ENCODE measurements around the gene IGHMBP2. TPM values are rescaled to one million over a fixed set of nuclear protein-coding genes. Genes with fewer than 3 reads are reported as not detected.

The IGHMBP2 gene
- total RNA-seq, 1 experiment from 2014 or later, result 27.0 TPM

DNA sequence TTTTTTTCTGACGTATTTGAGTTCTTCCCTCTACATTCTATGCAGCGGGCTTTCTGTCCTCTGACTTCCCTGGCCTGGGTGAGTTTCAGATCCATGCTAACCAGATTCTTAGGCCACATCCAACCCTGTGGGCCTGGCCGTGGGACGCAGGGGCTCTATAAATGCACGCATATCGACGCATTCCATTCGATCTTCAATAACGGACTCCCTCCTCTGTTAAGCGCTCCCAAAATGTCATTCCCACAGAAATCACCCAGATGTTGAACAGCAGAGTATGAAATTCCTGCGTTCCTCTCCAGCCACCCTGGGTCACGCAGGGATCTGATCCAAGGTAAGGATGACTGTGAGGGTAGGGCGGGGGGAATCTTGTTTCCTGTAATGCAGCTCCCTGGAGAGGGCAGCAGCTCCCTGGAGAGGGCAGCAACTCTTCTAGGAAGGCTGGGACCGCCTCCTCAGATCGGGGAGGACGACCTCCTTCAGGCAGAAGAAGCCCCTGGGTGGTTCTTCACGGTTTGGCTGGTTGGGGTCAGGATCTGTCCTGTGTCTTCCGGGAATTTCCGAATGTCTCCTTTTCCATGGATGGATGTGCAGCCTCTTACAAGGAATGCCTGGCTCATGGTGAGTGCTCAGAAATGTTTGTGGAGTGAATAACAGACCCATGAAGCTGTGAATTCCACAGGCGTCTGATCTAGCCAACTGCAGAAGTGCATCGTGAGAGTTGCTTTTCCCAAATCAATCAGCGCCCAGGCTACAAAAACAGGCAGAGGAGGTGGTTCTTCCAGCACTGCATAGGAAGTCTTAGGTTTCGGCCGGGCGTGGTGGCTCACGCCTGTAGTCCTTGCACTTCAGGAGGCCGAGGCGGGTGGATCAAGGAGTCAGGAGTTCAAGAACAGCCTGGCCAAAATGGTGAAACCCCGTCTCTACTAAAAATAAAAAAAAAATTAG is 64.9 kb downstream of the IGHMBP2 start:
- H3K4me1 ChIP-seq (replicated peaks; ENCODE audit: insufficient read depth), result no peaks in the 10 kb centered on the region
- H4K20me1 ChIP-seq (ENCODE audit: insufficient read depth), result no peaks in the 10 kb centered on the region
- H3K27me3 ChIP-seq (ENCODE audit: insufficient read depth, low read depth), result peaks cover 58% of the 10 kb centered on the region
- H3K9me3 ChIP-seq (ENCODE audit: insufficient read depth, low read depth), result no peaks in the 10 kb centered on the region
- CTCF ChIA-PET, result interaction anchor here (0.5 kb wide), 1 partner anchor 112 kb away, joined by 3 read pairs; no protein-coding TSS in a partner anchor
- no peaks in the 10 kb centered on the region for H3F3A ChIP-seq (ENCODE audit: insufficient read depth, low read depth)
- intact Hi-C loops (cut with micrococcal nuclease; ENCODE audit: unreplicated experiment), result no loop called here
- POLR2A ChIA-PET (ENCODE audit: unreplicated experiment), result no interaction called here
- DNase-seq, result no peak
- no peaks in the 10 kb centered on the region for H3K9me2 ChIP-seq (ENCODE audit: insufficient read depth)
- H2AFZ ChIP-seq, result no peak overlapping the region
- TF ChIP-seq, protein P1, sequence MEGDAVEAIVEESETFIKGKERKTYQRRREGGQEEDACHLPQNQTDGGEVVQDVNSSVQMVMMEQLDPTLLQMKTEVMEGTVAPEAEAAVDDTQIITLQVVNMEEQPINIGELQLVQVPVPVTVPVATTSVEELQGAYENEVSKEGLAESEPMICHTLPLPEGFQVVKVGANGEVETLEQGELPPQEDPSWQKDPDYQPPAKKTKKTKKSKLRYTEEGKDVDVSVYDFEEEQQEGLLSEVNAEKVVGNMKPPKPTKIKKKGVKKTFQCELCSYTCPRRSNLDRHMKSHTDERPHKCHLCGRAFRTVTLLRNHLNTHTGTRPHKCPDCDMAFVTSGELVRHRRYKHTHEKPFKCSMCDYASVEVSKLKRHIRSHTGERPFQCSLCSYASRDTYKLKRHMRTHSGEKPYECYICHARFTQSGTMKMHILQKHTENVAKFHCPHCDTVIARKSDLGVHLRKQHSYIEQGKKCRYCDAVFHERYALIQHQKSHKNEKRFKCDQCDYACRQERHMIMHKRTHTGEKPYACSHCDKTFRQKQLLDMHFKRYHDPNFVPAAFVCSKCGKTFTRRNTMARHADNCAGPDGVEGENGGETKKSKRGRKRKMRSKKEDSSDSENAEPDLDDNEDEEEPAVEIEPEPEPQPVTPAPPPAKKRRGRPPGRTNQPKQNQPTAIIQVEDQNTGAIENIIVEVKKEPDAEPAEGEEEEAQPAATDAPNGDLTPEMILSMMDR (conservative IDR thresholded peaks at IDR 0.05), result no peak
- TF ChIP-seq EZH2 (IDR thresholded peaks at IDR 0.05; ENCODE audit: low read depth), result no peak
- no peak overlapping the region for H3K4me2 ChIP-seq
- no peak overlapping the region for H3K27ac ChIP-seq
- H3K4me3 ChIP-seq, result no peak overlapping the region
- BruUV-seq (replicated peaks), result no TSS peak
- H3K36me3 ChIP-seq (ENCODE audit: low read depth), result no peaks in the 10 kb centered on the region
- H3K79me2 ChIP-seq (ENCODE audit: low read depth), result no peaks in the 10 kb centered on the region

DNA sequence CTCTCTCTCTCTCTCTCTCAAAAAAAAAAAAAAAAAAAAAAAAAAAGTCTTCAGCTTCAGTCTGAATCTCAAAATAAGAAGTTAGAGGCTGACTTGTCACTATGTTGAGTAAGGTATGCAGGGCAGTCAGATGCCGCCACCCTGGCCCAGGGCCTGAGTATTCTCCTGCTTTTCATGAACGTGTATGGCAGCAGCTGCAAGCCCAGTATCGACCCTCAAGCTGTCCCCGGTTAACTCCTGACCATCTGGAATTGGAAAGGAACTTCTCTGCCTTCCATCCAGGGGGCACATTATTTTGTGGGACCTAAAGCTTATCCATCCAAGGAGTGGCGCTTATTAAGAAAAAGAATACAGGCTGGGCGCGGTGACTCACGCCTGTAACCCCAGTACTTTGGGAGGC is 65.7 kb downstream of the IGHMBP2 start:
- H3K9me3 ChIP-seq (ENCODE audit: insufficient read depth, low read depth), result no peaks in the 10 kb centered on the region
- no peak for TF ChIP-seq EZH2 (IDR thresholded peaks at IDR 0.05; ENCODE audit: low read depth)
- TF ChIP-seq, protein P1 (conservative IDR thresholded peaks at IDR 0.05), result no peak
- H3K27me3 ChIP-seq (ENCODE audit: insufficient read depth, low read depth), result peaks cover 54% of the 10 kb centered on the region
- no peak overlapping the region for H3K4me3 ChIP-seq
- intact Hi-C loops (cut with micrococcal nuclease; ENCODE audit: unreplicated experiment), result no loop called here
- H3F3A ChIP-seq (ENCODE audit: insufficient read depth, low read depth), result no peaks in the 10 kb centered on the region
- H3K79me2 ChIP-seq (ENCODE audit: low read depth), result no peaks in the 10 kb centered on the region
- no peak overlapping the region for H3K4me2 ChIP-seq
- ChIA-PET POLR2A (ENCODE audit: unreplicated experiment) (no interaction called here), CTCF (interaction anchor here (0.6 kb wide), 1 partner anchor 122 kb away, joined by 12 read pairs; no protein-coding TSS in a partner anchor)
- H3K36me3 ChIP-seq (ENCODE audit: low read depth), result no peaks in the 10 kb centered on the region
- H3K4me1 ChIP-seq (replicated peaks; ENCODE audit: insufficient read depth), result no peaks in the 10 kb centered on the region
- H3K27ac ChIP-seq, result no peak overlapping the region
- H3K9me2 ChIP-seq (ENCODE audit: insufficient read depth), result no peaks in the 10 kb centered on the region
- no peak overlapping the region for H2AFZ ChIP-seq
- DNase-seq, result no peak
- no peaks in the 10 kb centered on the region for H4K20me1 ChIP-seq (ENCODE audit: insufficient read depth)
- no TSS peak for BruUV-seq (replicated peaks)

DNA sequence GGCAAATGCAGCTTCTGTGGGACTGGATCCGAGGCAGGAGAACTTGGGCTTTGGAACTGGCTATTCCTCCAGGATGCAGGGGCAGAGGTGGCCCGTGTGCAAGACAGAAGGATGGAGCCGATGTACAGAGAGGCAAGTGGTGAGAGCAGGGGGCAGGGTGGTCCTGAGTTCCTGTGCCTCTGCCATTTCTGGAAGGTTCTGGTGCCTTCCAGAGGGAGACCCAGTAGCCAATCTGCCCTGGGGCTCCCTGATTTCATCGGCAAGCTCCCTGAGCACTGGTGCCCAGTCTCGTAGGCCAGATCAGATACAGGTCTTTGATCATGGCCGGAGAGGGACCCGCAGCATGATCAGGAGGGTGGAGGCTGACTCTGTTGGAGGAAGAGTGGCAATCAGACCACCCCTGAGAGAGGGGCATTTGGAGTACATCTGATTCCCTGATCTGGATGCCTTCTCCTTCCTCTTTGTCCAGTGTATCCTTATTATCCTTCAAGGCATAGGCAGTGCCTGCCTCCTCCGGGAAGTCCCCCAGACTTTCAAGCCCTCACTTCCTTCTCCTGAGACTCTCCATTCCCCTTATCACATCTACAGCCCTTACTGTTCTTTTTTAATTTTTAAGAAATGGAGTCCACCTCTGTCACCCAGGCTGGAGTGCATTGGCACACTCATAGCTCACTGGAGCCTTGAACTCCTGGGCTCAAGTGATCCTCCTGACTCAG is 67.4 kb downstream of the IGHMBP2 start:
- H3K9me2 ChIP-seq (ENCODE audit: insufficient read depth), result no peaks in the 10 kb centered on the region
- POLR2A ChIA-PET (ENCODE audit: unreplicated experiment), result interaction anchor here (0.7 kb wide), 1 partner anchor 687 kb away, joined by 7 read pairs; no protein-coding TSS in a partner anchor
- TF ChIP-seq, protein P1 (conservative IDR thresholded peaks at IDR 0.05), result no peak
- no peak for TF ChIP-seq EZH2 (IDR thresholded peaks at IDR 0.05; ENCODE audit: low read depth)
- DNase-seq, result no peak
- no peaks in the 10 kb centered on the region; the same call in 1 of the 2 replicates for H3K9me3 ChIP-seq (ENCODE audit: insufficient read depth, low read depth)
- H3F3A ChIP-seq (ENCODE audit: insufficient read depth, low read depth), result no peaks in the 10 kb centered on the region
- H2AFZ ChIP-seq, result no peak overlapping the region
- intact Hi-C loops (cut with micrococcal nuclease; ENCODE audit: unreplicated experiment), result no loop called here
- no peak overlapping the region for H3K4me3 ChIP-seq
- no peaks in the 10 kb centered on the region for H3K4me1 ChIP-seq (replicated peaks; ENCODE audit: insufficient read depth)
- H3K27me3 ChIP-seq (ENCODE audit: insufficient read depth, low read depth), result peaks cover 41% of the 10 kb centered on the region
- no peaks in the 10 kb centered on the region for H3K79me2 ChIP-seq (ENCODE audit: low read depth)
- no peak overlapping the region for H3K27ac ChIP-seq
- 0 out of 2 replicates have a peak, but pooled peaks cover 2% of the 10 kb centered on the region for H4K20me1 ChIP-seq (ENCODE audit: insufficient read depth)
- CTCF ChIA-PET, result no interaction called here
- H3K4me2 ChIP-seq, result no peak overlapping the region
- no peaks in the 10 kb centered on the region for H3K36me3 ChIP-seq (ENCODE audit: low read depth)
- no TSS peak for BruUV-seq (replicated peaks)
